Ovary (tissue), 3 donors: ENCODE measurements around the gene CST11.

ENCODE experiments used
- CTCF ChIP-seq, 3 donors: fragments of 450-650 bp in 2 of 3; fragments of 200-600 bp in 1 of 3; IDR thresholded peaks; one replicate each; pipeline versions ENCODE4 v1.5.1 to v1.8.0; 2016 to 2022; ENCODE audit warnings: antibody characterized with exemption in 3 of 3, mild to moderate bottlenecking in 1 of 3
- EP300 ChIP-seq: sonication (generic); formaldehyde crosslinking; IDR thresholded peaks from one replicate; pipeline ENCODE4 v1.6.1; 2017; ENCODE audit warnings: antibody characterized with exemption
- POLR2A ChIP-seq: fragments of 450-650 bp; IDR thresholded peaks from one replicate; pipeline ENCODE4 v1.6.1; 2017; ENCODE audit warnings: antibody characterized with exemption, mild to moderate bottlenecking, moderate library complexity
- donor health status: DM: no; HTN: no; CAD: no.

DNA sequence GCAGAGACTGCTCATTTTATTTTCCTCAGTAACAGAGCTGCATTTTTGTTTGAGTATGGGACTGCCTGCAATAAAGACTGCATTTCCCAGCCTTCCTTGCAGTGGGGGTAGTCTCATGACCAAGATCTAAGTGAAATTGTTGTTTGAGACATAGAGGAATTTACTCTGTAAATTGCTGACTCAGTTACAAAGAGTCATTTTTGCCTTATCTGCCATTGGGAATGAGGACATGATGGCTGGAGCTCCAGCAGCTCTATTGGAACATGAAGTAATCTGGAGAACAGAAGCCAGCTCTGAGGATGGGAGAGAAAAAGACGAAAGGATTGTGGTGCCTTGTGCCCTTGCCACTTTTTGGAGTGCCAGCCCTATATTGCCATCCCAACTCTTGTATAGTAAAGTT is 2.1 kb upstream of the CST11 start:
- TF ChIP-seq POLR2A = no peak
- TF ChIP-seq CTCF (IDR thresholded peaks at IDR 0.05) = no peak
- no peak for TF ChIP-seq EP300
